Activated CD4-positive, alpha-beta T cell treated with anti-CD3 and anti-CD28 coated beads for 48 hours (primary cell): ENCODE results near the gene PLXNA4.

ENCODE experiments used
- DNase-seq: peaks from one replicate; pipeline ENCODE4 v3.0.0-alpha.2; 2020

PLXNA4 gene

DNA sequence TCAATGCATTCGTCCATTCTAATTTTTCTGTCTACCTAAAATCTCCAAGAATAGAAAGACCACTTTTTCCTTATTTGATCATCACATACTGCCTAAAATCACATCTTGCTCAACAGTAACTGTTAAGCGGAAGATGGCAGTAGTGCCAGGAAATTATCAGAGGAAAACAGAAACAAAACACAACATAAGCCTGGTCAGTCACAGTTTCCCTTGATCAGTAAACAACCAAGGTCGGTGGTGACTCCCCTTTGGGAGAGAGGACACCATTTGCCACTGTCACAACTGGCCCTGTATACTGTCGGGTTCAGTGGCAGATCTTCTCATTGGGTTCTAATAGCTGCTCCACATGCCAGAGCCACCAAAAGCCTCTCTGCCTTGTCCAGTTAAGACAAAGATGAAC lies 106.6 kb downstream of the PLXNA4 start:
- no peak for DNase-seq

DNA sequence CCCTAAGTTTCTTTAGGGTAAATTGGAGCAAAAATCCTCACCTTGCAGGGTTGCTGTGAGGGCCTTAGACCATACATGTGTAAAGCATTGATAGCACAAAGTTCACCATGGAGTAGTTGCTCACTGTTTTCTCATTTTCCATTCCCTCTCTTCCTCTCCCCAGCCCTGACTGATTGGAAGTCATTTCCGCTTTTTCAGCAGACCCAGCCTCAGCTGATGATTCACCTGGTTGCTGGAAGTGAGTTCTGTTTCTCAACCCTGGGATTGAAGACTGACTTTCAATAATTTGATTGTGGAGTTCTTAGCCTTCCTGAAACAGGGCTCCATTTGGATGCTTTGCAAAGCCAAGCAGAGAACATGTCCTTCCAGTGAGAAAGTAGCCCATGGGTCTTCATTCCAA lies 107.0 kb downstream of the PLXNA4 start:
- DNase-seq, result no peak

DNA sequence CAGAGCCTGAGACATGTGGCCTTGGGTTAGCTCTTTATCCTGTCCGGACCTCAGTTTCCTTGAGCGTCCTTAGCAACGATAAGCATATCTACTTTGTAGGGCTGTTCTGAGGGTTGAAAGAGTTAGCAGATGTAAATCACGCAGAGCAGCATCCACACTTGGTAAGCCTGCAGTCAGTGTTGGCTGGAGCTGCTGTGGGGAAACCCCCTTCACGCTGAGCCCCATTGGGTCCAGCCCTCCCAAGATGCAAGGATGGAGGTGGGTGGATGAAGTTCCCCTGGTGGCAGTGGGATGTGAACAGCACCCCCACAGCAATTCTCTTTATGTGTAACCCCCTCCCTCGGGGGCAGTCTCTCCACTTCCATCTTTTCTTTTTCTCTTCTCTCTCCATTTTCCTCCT lies 109.9 kb downstream of the PLXNA4 start:
- DNase-seq, result no peak

DNA sequence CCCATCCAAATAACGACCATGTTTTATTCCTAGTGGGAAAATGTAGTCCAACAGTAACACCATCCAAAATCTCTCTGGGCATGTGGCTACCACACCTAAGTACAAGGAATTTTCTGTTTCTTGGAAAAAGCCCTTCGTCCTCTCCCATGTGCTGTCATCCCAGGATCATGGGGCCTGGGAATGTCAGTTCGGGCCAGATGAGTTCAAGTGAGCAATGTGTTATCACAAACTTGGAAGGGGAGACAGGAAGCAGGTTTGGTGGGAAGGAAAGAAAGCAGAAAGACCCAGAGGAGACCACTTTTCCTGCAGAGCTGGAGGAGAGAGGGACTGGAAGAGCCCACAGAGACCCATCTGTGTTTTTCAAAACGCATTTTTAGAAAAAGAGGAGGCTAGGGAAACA lies 110.8 kb downstream of the PLXNA4 start:
- DNase-seq, result no peak

DNA sequence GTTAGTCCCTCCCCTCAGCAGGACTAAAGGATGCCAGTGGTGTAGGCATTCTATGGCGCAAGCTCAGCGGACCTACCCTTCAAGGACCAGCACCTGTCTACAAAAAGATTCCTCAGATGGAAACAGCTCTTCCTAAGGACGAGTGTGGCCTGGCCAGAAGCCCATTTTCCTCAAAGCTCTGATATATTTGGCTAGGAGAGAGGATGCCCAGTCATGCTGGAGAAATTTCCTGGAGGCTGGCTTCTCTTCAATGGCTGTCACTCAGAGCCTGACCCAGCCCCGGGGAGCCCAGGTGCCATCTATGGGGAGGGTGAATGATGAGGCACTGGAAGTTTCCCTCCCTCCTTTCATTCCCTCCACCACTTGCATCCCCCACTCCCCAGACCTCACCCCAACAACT lies 111.5 kb downstream of the PLXNA4 start:
- no peak for DNase-seq

DNA sequence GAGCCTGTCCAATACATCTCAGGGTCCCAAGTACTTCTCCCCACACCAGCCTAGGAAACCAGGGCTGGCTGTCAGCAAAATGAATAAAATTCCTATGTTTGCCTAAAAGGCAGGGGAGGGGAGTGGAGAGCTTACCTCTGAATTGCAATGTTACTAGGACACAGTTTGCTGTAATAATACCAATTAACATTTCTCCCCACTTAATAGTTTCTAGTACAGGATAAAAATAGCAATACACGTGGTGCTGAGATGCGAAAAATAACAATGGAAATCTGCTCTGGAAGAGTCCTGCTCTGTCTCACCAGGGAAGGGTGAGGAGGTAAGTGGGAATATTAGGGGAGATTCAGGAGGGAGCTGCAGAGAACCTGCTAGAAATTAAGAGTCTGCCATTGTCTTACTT lies 112.3 kb downstream of the PLXNA4 start:
- DNase-seq, result no peak

DNA sequence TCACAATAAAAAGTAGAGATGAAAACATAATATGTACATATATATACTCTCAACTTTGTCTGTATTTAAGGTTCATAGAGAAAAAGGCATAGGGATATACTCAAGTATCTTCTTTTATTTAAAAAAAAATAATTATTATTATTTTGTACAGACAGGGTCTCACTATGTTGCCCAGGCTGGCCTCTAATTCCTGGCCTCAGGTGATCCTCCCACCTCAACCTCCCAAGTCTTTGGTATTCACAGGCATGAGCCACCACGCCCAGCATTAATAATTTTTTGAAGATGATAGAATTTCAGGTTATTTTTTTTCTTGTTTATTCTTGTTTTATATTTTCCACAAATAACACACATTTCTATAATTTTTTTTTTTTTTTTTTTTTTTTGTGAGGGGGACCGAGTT lies 113.8 kb downstream of the PLXNA4 start:
- no peak for DNase-seq

DNA sequence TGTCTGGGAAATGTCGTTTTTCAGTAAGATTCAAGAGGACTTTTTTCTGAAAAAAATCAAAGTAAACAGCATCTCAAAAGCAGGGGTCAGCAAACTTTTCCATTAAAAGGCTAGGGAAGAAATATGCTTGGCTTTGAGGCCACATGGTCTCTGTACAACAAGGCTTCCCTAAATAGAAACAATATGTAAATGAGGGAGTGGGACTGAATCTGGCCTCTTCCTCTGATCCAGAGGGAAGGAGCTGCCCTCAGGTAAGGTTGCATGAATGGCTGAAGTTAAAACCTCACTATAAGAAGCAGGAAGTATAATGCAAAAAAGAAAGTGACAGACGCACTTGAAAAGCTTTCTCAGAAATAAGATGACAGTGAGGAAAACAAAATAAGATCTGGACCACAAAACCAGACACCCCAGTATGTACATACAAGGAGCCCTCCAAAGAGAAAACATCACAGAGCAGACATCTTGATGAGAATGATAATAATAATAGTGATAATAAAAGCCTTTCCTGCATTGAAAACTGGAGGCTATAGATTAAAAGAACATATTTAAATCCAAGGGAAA lies 115.2 kb downstream of the PLXNA4 start:
- no peak for DNase-seq

DNA sequence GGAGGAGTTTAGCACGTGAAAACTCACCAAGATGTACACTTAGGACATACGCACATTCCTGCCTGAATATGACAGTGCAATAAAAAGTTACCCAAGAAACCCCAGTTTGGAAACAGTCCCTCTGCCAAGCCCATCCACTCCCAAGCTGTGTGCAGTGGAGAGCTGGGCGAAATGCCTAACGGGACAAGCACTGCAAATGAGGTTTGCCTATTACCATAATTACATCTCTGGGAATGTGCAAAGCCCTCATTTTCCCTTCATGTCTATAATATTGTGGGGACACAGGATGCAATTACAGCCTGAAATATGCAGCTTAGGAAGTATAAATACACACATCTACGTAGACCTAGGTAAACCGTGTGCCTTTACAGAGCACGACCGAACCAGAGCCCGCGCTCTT lies 117.5 kb downstream of the PLXNA4 start:
- DNase-seq, result no peak

DNA sequence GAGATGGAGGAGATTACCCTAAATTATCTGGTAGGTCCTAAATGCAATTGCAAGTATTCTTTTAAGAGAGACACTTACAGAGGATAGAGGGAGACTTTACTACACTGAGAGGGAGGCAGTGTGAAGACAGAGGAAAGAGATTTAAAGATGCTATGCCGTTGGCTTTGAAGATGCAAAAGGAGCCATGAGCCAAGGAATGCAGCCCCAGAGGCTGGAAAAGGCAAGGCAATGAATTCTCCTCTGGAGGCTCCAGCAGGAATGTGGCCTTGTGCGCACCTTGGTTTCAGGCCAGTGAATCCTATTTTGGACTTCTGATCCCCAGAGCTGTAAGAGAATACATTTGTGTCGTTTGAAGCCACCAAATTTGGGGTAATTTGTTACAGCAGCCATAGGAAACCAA lies 118.6 kb downstream of the PLXNA4 start:
- no peak for DNase-seq

DNA sequence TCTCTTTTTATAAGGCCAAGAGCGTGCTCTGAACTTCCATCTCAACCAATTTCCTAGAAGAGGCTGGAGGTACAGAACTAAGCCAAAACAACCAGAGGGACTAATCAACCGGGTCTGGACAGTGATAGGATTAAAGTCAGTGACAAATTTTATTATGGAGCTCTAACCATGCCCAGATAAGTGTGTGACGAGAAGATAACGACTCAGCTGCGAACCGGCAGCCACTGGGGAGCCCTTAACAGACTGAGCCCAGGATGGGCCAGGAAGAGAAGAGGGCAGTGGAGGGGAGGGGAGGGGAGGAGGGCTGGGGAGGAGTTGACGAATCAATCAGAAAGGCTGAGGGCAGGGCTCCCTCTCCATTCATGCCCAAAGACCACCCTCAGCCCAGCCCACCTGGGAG lies 119.9 kb downstream of the PLXNA4 start:
- DNase-seq, result no peak

DNA sequence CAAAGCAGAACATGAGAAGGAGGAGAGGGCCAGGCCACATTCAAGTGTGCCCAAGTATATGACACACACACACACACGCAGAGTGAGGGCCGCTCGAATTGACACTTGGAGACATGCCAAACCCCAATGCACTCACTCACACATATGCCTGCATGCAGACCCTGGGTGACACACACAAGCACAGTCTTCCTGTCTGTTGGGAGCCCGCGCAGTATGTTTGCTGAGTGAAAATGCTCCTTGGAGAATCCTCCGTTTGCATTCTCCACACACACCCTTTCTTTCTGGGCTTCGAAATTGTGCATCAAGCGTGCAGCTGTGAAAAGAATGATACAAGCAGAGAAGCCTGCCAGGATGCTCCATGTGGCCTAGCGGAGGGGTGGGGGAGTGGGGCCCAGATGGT lies 120.9 kb downstream of the PLXNA4 start:
- DNase-seq, result no peak

DNA sequence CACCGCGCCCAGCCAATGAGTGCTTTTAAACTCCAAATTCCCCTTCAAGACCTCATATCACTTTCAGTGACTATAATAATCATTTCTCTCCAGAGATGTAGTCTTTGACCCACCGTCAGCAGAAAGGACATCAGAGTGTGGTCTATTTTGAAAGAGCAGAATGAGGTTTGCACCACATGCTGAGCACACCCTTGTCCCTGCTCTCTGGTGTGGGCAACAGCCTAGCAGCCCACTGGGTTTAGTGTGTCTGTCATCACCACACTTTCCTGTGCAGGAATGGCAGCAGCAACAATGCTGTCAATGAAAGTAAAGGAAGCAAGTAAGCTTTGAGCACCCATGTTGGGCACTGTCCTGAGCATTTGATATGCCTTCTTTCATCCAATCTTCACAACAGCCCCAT lies 122.4 kb downstream of the PLXNA4 start:
- no peak for DNase-seq

DNA sequence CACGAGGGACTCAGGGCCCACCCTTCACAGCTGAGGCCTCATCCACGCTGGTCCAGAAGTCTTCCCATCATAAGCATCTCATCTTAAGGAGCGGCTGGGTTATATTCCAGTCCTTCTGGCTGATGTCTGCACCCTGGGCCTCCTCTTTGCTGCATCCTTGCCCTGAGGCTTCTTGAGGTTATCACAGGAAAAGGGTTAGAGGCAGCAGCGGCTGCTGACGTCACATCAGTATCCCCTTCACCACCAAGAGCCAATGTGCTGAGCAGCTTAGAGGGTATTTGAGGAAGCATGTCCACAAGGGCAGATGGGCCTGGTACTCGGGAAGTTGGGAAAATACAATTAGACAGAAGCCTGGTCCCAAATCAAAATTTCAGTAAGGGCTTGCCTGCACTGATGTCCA lies 125.1 kb downstream of the PLXNA4 start:
- DNase-seq, result no peak

DNA sequence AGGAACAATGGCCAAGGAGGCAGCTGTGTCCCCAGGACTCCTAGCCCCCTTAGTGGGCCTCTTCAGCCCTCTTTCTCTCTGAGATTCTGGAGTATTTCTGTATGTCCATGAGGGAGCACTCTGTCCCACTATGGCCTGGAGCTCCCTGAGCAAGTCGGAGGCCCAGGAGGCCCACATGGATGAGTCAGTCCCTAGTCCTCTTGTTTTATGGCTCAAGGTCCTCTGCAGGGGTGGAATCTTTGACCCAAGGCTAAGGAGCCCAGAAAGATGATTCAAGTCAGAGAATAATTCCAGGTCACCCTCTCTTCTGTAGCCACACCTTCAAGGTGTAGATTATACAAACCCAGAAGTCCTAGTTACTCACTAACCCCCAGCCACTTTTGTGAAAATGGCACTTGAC lies 125.6 kb downstream of the PLXNA4 start:
- DNase-seq, result no peak

DNA sequence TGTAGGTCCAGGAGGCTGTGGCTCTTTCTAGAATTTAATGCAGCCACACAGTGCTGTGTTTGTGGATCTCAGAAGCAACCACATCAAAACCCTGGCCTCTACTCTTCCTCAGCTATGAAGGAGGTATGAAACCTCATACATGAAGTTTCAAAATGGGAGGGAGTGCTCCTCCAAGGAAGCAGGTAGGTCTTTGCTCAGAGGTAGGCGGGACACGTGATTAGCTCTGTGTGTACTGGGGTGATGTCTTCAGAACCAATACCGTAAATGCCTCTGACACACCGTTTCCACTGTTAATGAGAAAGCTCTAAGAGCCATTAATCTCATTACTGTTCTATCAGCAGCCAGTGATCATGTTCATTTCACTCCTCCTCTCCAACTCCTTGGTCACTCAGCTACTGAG lies 126.1 kb downstream of the PLXNA4 start:
- DNase-seq, result peak; percentile 18

DNA sequence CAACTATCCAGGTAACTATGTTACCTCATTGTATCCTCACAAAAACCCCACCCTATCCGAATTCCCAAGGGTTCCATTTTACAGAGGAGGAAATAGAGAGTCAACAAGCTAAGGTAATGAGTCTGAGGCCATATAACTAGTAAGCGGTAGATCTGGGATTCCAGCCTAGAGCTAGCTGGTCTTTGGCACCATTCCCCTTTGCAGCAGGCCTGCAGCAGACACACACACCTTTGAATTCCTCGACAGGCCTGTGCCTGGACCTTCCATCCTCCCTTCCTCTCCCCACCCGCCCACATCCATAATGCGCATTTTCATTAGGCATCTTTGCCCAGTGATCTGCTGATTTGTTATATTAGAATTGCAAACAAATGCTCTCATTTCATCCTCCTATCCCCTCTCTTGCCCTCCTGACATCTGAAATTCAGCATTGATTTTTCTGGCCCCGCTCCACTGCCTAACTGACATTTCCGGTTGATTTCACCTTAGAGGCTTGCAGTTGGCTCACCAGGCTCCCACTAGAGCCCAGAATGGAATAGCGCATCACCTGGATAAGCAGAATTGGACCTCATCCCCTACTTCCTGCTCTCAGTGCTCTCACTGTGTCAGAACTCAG lies 129.5 kb downstream of the PLXNA4 start:
- DNase-seq, result no peak

DNA sequence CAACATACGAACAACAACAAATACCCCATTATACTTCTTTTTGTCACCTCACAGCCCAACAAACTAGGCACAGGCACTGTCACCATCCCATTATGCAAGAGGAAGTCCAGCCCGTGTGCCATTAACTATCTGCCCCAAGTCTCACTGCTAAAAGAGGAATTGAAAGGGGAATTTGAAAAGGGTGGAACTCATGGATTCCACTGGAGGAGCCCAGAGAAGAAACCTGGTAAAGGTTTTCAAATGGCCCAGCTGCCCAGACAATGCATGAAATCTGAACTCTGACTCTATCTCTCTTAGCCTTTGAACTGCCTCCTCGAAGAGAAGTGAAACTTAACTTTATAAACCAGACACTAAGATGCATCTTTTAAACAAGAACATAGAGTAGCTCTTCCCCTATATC lies 130.0 kb downstream of the PLXNA4 start:
- DNase-seq, result no peak

DNA sequence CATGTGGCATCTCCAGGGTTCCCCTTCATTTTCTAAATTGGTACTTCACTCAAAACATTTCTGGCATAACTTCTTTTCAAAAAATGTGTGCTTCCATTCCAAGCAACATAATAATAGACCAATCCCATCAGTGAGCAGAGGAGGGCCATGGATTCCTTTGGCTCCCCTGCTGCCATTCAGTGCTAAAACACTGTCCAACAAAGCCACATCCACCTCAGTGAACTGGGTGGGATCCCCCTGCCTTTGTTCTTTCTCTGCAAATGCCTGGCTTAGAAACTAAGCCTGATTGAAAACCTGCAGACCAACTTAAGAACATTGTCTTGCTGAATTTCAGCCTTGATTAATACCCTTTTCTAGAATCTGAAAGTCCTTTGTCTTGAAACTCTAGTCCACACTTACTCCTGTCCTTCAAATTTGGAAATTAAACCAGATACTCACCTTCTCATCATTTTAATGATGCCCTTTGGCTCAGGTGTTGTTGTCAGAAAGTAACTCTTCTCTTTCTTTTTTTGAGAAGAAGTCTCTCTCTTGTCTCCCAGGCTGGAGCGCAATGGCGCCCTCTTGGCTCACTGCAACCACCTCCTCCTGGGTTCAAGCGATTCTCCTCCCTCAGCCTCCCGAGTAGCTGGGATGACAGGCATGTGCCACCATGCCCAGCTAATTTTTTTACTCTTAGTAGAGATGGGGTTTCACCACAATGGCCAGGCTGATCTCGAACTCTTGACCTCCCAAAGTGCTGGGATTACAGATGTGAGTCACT lies 132.3 kb downstream of the PLXNA4 start:
- DNase-seq, result no peak

DNA sequence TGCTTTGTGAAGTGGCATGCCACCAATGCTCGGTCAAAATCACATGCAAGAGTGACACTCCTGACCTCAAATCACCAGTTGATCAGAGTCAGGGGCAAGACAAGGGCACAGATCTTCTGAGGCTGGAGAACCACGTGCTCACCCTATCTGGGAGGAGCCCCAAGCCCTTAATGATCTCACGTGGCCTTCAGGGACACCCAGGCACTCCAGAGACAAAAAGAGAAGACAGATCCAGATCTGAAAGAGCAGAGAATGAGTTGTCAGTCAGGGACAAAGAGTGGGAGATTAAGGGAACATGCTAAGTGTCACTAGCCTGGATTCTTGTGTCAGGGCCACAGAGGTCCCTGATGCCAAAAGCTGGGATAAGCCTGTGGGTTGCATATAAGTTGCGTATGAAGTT lies 134.3 kb downstream of the PLXNA4 start:
- DNase-seq, result no peak

DNA sequence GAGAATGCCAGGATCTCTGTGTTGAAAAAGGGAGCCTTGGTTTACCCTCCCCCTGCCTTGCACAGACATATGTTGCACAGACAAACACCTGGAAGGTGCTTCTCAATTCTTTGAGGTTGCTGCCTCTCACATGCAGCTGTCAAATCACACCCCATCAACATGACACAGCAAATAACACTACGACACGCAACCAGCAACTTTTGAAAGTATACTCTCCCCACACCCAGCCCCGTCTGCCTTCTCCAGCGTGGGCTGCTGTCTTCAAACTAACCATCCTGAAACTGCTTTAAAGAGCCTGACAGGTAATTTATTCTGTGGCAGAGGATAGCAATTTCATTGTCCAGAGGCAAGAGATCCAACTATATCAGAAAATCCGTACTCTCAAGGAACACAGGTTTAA lies 136.1 kb downstream of the PLXNA4 start:
- no peak for DNase-seq

DNA sequence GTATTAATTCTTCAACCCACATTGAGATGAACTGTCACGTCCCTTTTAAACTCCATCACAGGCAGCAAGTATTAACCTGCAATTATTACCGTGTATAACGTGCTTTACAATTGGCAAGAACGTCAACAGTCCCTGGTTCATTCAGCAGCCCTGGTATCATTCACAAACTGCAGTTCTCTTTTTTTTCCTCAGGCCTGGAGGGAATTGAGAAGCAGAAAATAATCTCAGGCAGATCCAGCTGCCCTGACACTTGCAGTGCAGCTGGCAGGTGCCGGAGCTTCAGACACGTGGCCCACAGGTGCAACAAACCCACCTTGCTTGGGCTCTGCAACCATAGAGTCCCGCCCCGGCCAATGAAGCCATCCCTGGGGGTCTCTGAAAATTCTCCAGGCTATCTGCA lies 137.3 kb downstream of the PLXNA4 start:
- no peak for DNase-seq

DNA sequence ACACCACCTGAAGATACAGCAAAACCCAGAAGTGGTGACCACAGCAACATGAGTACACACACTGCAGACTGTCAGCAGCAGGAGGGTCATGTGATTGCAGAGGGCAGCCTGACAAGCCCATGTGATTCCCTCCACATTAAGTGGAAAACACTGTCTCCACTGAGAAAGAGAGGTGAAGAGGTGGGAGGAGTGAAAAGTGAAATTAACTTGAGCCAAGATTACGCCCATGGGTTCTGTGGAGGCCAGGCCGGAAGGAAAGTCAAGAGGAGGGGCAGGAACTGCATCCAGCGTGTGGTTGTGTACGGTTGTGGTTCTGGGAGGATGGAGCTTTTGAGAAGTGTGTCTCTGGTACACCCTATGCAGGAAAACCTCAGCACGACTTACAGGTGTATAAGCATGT lies 138.5 kb downstream of the PLXNA4 start:
- DNase-seq, result peak; percentile 16

DNA sequence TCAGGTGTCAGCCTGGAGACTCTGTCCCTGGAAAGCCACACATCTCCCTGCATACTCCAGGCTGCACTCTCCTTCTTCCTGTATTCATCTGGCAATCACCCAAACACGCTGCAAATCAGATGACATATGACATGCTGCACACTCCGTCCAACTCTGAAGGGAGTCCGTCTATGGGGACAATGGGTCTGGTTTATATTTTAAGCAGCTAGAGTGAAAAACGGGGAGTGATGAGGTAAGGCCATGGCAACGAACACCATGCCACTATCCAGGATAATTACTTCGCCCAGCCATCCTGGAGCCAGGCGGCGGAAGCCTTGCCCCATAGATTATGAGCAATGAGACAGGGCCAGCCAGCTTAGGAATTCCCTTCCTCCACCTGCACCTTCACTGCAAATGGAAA lies 140.1 kb downstream of the PLXNA4 start:
- DNase-seq, result no peak
